ENCODE results near the gene IFNA8. TPM values are rescaled to one million over a fixed set of nuclear protein-coding genes. Genes with fewer than 3 reads are reported as not detected.

IFNA8 gene
- total RNA-seq, 1 donor from 2014 or later: not detected

DNA sequence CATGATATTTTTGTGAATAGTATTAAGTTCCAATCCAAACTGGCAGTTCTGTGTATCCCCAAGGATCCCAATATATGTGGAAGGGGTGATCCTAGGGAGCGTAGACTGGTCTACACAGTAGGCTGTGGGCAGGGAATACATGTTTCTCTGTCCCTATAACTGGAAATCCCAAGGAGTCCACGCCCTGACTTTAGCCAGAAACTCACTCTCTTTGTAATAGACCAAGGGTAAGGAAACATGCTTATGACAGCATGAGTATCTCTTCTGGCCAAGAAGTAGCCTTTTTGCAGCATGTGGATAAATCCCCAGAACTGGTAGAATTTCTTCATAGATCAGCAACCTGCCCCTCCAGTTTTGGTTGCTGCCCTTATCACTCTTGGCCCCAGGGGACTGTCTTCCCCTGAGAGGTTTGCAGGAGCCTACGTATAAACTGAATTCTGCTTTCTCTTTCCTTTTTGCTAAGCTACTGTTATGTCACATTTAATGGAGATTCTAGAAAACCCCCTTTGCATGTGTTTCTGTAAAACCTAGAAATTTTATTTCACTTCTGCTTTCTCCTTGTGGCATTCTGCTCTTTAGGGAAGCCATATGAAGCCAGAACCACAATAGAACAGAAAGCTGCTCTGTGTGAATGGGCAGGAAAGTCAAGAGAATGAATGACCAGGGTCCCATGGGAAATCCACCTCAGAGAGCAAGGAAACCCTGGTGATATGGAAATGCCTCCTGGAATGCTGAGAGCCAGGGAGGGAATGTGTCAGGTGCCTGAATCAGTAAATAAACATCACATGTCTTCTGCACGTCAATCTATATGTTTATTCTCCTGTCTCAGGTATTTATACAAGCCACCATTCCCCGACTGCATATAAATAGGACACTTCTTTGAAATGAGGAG, 27.2 kb upstream of the IFNA8 start:
- Histone ChIP-seq H3K4me1 (no peaks in the 10 kb centered on the region), H3K36me3 (no peaks in the 10 kb centered on the region), H3K9ac (no peak overlapping the region), H3K27ac (no peak overlapping the region), H4K20me1 (ENCODE audit: low read depth) (no peaks in the 10 kb centered on the region), H3F3A (ENCODE audit: low read depth) (no peaks in the 10 kb centered on the region), H3K27me3 (peaks cover 4% of the 10 kb centered on the region), H3K4me3 (no peak overlapping the region), H3K9me3 (ENCODE audit: low read depth) (no peaks in the 10 kb centered on the region), H2AFZ (replicated peaks) (no peak overlapping the region), H3K79me2 (ENCODE audit: low read depth) (no peaks in the 10 kb centered on the region), H3K4me2 (no peak overlapping the region)
- no peak for DNase-seq (ENCODE audit: low spot score)
- Mint-ChIP-seq H3K4me3 (no peak overlapping the region), H3K9me3 (no peaks in the 10 kb centered on the region), H3K4me1 (no peaks in the 10 kb centered on the region), H3K27ac (no peak overlapping the region), H3K27me3 (ENCODE audit: insufficient read depth, low read depth) (no peaks in the 10 kb centered on the region), H3K36me3 (no peaks in the 10 kb centered on the region)
- TF ChIP-seq, protein P1, sequence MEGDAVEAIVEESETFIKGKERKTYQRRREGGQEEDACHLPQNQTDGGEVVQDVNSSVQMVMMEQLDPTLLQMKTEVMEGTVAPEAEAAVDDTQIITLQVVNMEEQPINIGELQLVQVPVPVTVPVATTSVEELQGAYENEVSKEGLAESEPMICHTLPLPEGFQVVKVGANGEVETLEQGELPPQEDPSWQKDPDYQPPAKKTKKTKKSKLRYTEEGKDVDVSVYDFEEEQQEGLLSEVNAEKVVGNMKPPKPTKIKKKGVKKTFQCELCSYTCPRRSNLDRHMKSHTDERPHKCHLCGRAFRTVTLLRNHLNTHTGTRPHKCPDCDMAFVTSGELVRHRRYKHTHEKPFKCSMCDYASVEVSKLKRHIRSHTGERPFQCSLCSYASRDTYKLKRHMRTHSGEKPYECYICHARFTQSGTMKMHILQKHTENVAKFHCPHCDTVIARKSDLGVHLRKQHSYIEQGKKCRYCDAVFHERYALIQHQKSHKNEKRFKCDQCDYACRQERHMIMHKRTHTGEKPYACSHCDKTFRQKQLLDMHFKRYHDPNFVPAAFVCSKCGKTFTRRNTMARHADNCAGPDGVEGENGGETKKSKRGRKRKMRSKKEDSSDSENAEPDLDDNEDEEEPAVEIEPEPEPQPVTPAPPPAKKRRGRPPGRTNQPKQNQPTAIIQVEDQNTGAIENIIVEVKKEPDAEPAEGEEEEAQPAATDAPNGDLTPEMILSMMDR (IDR thresholded peaks at IDR 0.05): no peak
- TF ChIP-seq EZH2 (IDR thresholded peaks at IDR 0.05): no peak
- TF ChIP-seq EZH2phosphoT487 (IDR thresholded peaks at IDR 0.05): no peak

GRCh38 chr9:21383627-21384026, 25.3 kb upstream of the IFNA8 start:
- Histone ChIP-seq H3K9ac (no peak overlapping the region), H3K4me3 (no peak overlapping the region), H2AFZ (replicated peaks) (no peak overlapping the region), H3F3A (ENCODE audit: low read depth) (no peaks in the 10 kb centered on the region), H3K79me2 (ENCODE audit: low read depth) (no peaks in the 10 kb centered on the region), H4K20me1 (ENCODE audit: low read depth) (no peaks in the 10 kb centered on the region), H3K27me3 (peaks cover 4% of the 10 kb centered on the region), H3K27ac (no peak overlapping the region), H3K4me2 (no peak overlapping the region), H3K36me3 (no peaks in the 10 kb centered on the region), H3K4me1 (no peaks in the 10 kb centered on the region), H3K9me3 (ENCODE audit: low read depth) (no peaks in the 10 kb centered on the region)
- H3K36me3 Mint-ChIP-seq: no peaks in the 10 kb centered on the region
- no peaks in the 10 kb centered on the region for H3K27me3 Mint-ChIP-seq (ENCODE audit: insufficient read depth, low read depth)
- no peak for TF ChIP-seq EZH2phosphoT487 (IDR thresholded peaks at IDR 0.05)
- TF ChIP-seq, protein P1 (IDR thresholded peaks at IDR 0.05): no peak
- TF ChIP-seq EZH2 (IDR thresholded peaks at IDR 0.05): no peak
- DNase-seq (ENCODE audit: low spot score): no peak
- no peaks in the 10 kb centered on the region for H3K4me1 Mint-ChIP-seq
- no peaks in the 10 kb centered on the region for H3K9me3 Mint-ChIP-seq
- H3K27ac Mint-ChIP-seq: no peak overlapping the region
- H3K4me3 Mint-ChIP-seq: no peak overlapping the region

DNA sequence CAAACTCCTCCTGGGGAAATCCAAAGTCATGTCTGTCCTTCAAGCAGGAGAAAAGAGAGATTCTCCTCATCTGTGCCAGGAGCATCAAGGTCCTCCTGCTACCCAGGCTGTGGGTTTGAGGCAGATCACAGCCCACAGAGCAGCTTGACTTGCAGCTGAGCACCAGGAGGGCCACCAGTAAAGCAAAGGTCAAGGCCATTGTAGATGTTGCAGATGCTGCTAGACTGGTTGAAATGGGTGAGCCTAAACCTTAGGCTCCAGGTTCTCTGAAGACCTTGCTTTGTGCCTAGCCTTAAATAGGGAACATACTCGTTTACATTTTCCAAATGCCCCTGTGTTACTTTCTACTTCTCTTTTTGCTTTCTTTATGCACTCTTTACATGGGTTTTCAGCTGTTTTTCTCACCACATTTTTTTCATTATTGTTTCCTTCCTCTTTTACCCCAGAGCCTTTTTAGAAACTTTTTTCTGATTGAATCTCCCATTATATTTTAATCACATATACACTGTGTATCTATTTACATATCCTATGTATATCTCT, 23.7 kb upstream of the IFNA8 start, which contains the start of gene IFNA2:
IFNA2 (minus strand) TSS at position 268 of the 540 bp plus-strand sequence; CDS start at position 199, 69 bp downstream.
- H3K36me3 Mint-ChIP-seq: no peaks in the 10 kb centered on the region
- H3K9ac ChIP-seq: no peak within 1 kb of the TSS
- DNase-seq (ENCODE audit: low spot score): no peak
- H4K20me1 ChIP-seq (ENCODE audit: low read depth): no peaks in the 10 kb centered on the region
- H3K27ac Mint-ChIP-seq: no peak within 1 kb of the TSS
- no peaks in the 10 kb centered on the region for H3F3A ChIP-seq (ENCODE audit: low read depth)
- no peaks in the 10 kb centered on the region for H3K27me3 Mint-ChIP-seq (ENCODE audit: insufficient read depth, low read depth)
- no peaks in the 10 kb centered on the region for H3K4me1 Mint-ChIP-seq
- H3K36me3 ChIP-seq: no peaks in the 10 kb centered on the region
- no peak within 1 kb of the TSS for H3K4me2 ChIP-seq
- H2AFZ ChIP-seq (replicated peaks): no peak within 1 kb of the TSS
- TF ChIP-seq, protein P1 (IDR thresholded peaks at IDR 0.05): no peak
- TF ChIP-seq EZH2phosphoT487 (IDR thresholded peaks at IDR 0.05) (no peak), EZH2 (IDR thresholded peaks at IDR 0.05) (no peak)
- H3K9me3 ChIP-seq (ENCODE audit: low read depth): no peaks in the 10 kb centered on the region
- no peaks in the 10 kb centered on the region for H3K79me2 ChIP-seq (ENCODE audit: low read depth)
- H3K4me3 ChIP-seq: no peak within 1 kb of the TSS
- peaks cover 15% of the 10 kb centered on the region for H3K27me3 ChIP-seq
- no peak within 1 kb of the TSS for H3K27ac ChIP-seq
- no peaks in the 10 kb centered on the region for H3K9me3 Mint-ChIP-seq
- H3K4me3 Mint-ChIP-seq: no peak within 1 kb of the TSS
- H3K4me1 ChIP-seq: no peaks in the 10 kb centered on the region
